Activated CD4-positive, alpha-beta memory T cell treated with anti-CD3 and anti-CD28 coated beads, Interleukin-2, amount 10 ng/mL, durations not matched to agents 7 days and 5 days (primary cell): ENCODE measurements around the gene CYBA. TPM values are rescaled to one million over a fixed set of nuclear protein-coding genes. Genes with fewer than 3 reads are reported as not detected.

Experiments
- CTCF ChIA-PET: fragments of 350-600 bp; sonication (Branson Sonifier 250); formaldehyde crosslinking; loops from one replicate; lab custom pipeline; 2021; ENCODE audit warnings: antibody characterized with exemption, inconsistent platforms; lab: Charles Lee
- POLR2A ChIA-PET: fragments of 350-600 bp; sonication (Branson Sonifier 250); formaldehyde crosslinking; loops from one replicate; lab custom pipeline; 2021; ENCODE audit warnings: antibody characterized with exemption; lab: Charles Lee
- DNase-seq: peaks from one replicate; pipeline ENCODE4 v3.0.0-alpha.2; 2020
- H3K27ac Mint-ChIP-seq: one replicate; pipeline ENCODE4 v1.8.0; 2021; ENCODE audit warnings: mild to moderate bottlenecking, mixed read lengths
- H3K27me3 Mint-ChIP-seq: one replicate; pipeline ENCODE4 v1.8.0; 2021; ENCODE audit warnings: mixed read lengths
- H3K36me3 Mint-ChIP-seq: one replicate; pipeline ENCODE4 v1.8.0; 2021; ENCODE audit warnings: low read depth, mixed read lengths
- H3K4me1 Mint-ChIP-seq: one replicate; pipeline ENCODE4 v1.8.0; 2021; ENCODE audit warnings: mixed read lengths
- H3K4me3 Mint-ChIP-seq: one replicate; pipeline ENCODE4 v1.8.0; 2021; ENCODE audit warnings: mild to moderate bottlenecking, mixed read lengths
- H3K9me3 Mint-ChIP-seq: one replicate; pipeline ENCODE4 v1.8.0; 2021; ENCODE audit warnings: mixed read lengths
- total RNA-seq, 2 experiments: library from RNA; stranded (reverse); gene quantifications; one replicate each; pipeline ENCODE4 v1.2.3, GENCODE V29; 2021

Gene CYBA
- total RNA-seq, result 100 to 1,000 TPM; 580 to 588 TPM

GRCh38 chr16:88650749-88651275 lies at the start of gene CYBA:
Gene CYBA, minus strand, starts transcription at chr16:88651053. Its CDS starts 40 bp downstream, at chr16:88651013.
- Mint-ChIP-seq H3K9me3 (no peaks in the 10 kb centered on the region), H3K27me3 (no peaks in the 10 kb centered on the region), H3K4me3 (peak within 1 kb of the TSS; percentile 90), H3K36me3 (peaks cover 30% of the 10 kb centered on the region), H3K27ac (peak within 1 kb of the TSS; percentile 96), H3K4me1 (peaks cover 26% of the 10 kb centered on the region)
- ChIA-PET POLR2A (interaction anchor here (1.0 to 4.3 kb wide), 12 partner anchors 8 to 130 kb away, joined by 3 to 38 read pairs (median 8); partner anchors contain the start of genes CTU2, IL17C and RNF166), CTCF (no interaction called here)
- DNase-seq, result peak; percentile 92

- H3K4me3 Mint-ChIP-seq, result peak overlapping the region; percentile 95
- peaks cover 63% of the 10 kb centered on the region for H3K4me1 Mint-ChIP-seq
- H3K27me3 Mint-ChIP-seq, result no peaks in the 10 kb centered on the region
- peak overlapping the region; percentile 98 for H3K27ac Mint-ChIP-seq
- no peaks in the 10 kb centered on the region for H3K9me3 Mint-ChIP-seq
- DNase-seq, result no peak
- ChIA-PET CTCF (interaction anchor here (0.5 to 5.6 kb wide), 5 partner anchors 9 to 81 kb away, joined by 3 to 26 read pairs (median 5); no protein-coding TSS in a partner anchor), POLR2A (interaction anchor here (0.9 to 8.1 kb wide), 18 partner anchors 8 to 129 kb away, joined by 3 to 91 read pairs (median 13); partner anchors contain the start of genes APRT, CDT1, CYBA and MVD)
- peaks cover 59% of the 10 kb centered on the region for H3K36me3 Mint-ChIP-seq
Measured at GRCh38 chr16:88700322-88700635, 49.4 kb upstream of the CYBA start.

- no peaks in the 10 kb centered on the region for H3K9me3 Mint-ChIP-seq
- H3K36me3 Mint-ChIP-seq, result peaks cover 58% of the 10 kb centered on the region
- ChIA-PET POLR2A (interaction anchor here (6.9 kb wide), 1 partner anchor 83 kb away, joined by 91 read pairs; the partner anchor contains the start of gene PIEZO1), CTCF (no interaction called here)
- H3K27ac Mint-ChIP-seq, result no peak overlapping the region
- H3K4me3 Mint-ChIP-seq, result no peak overlapping the region
- no peak for DNase-seq
- peaks cover 61% of the 10 kb centered on the region for H3K4me1 Mint-ChIP-seq
- H3K27me3 Mint-ChIP-seq, result no peaks in the 10 kb centered on the region
Measured at GRCh38 chr16:88699180-88699579, 48.3 kb upstream of the CYBA start.

GRCh38 chr16:88698646-88699045 lies 47.8 kb upstream of the CYBA start:
- Mint-ChIP-seq H3K27me3 (no peaks in the 10 kb centered on the region), H3K9me3 (no peaks in the 10 kb centered on the region), H3K27ac (peak overlapping the region; percentile 21), H3K36me3 (peaks cover 55% of the 10 kb centered on the region), H3K4me3 (no peak overlapping the region), H3K4me1 (peaks cover 60% of the 10 kb centered on the region)
- CTCF ChIA-PET, result interaction anchor here (0.8 kb wide), 1 partner anchor 39 kb away, joined by 3 read pairs; no protein-coding TSS in a partner anchor
- DNase-seq, result no peak
- POLR2A ChIA-PET, result interaction anchor here (1.7 kb wide), 1 partner anchor 11 kb away, joined by 4 read pairs; no protein-coding TSS in a partner anchor

GRCh38 chr16:88697831-88698615 lies 47.2 kb upstream of the CYBA start:
- Mint-ChIP-seq H3K27me3 (no peaks in the 10 kb centered on the region), H3K36me3 (peaks cover 51% of the 10 kb centered on the region), H3K4me3 (no peak overlapping the region), H3K4me1 (peaks cover 60% of the 10 kb centered on the region), H3K9me3 (no peaks in the 10 kb centered on the region), H3K27ac (peak overlapping the region; percentile 21)
- ChIA-PET POLR2A (interaction anchor here (1.7 kb wide), 1 partner anchor 11 kb away, joined by 4 read pairs; no protein-coding TSS in a partner anchor), CTCF (interaction anchor here (0.8 kb wide), 1 partner anchor 39 kb away, joined by 3 read pairs; no protein-coding TSS in a partner anchor)
- DNase-seq, result no peak

GRCh38 chr16:88697116-88697830 lies 46.4 kb upstream of the CYBA start:
- H3K4me1 Mint-ChIP-seq, result peaks cover 60% of the 10 kb centered on the region
- ChIA-PET POLR2A (interaction anchor here (1.2 to 1.7 kb wide), 2 partner anchors 10 to 12 kb away, joined by 3 to 4 read pairs; no protein-coding TSS in a partner anchor), CTCF (no interaction called here)
- no peak overlapping the region for H3K27ac Mint-ChIP-seq
- H3K9me3 Mint-ChIP-seq, result no peaks in the 10 kb centered on the region
- H3K4me3 Mint-ChIP-seq, result no peak overlapping the region
- no peaks in the 10 kb centered on the region for H3K27me3 Mint-ChIP-seq
- no peak for DNase-seq
- H3K36me3 Mint-ChIP-seq, result peaks cover 43% of the 10 kb centered on the region

- Mint-ChIP-seq H3K27me3 (no peaks in the 10 kb centered on the region), H3K9me3 (no peaks in the 10 kb centered on the region), H3K36me3 (peaks cover 35% of the 10 kb centered on the region), H3K4me1 (peaks cover 60% of the 10 kb centered on the region), H3K4me3 (no peak overlapping the region), H3K27ac (peak overlapping the region; percentile 16)
- POLR2A ChIA-PET, result interaction anchor here (0.7 to 1.2 kb wide), 2 partner anchors 11 to 24 kb away, joined by 3 read pairs; no protein-coding TSS in a partner anchor
- CTCF ChIA-PET, result no interaction called here
- no peak for DNase-seq
Measured at GRCh38 chr16:88696441-88696840, 45.6 kb upstream of the CYBA start.

- peaks cover 30% of the 10 kb centered on the region for H3K36me3 Mint-ChIP-seq
- peak overlapping the region; percentile 62 for H3K27ac Mint-ChIP-seq
- DNase-seq, result no peak
- CTCF ChIA-PET, result no interaction called here
- H3K4me3 Mint-ChIP-seq, result no peak overlapping the region
- peaks cover 62% of the 10 kb centered on the region for H3K4me1 Mint-ChIP-seq
- no peaks in the 10 kb centered on the region for H3K9me3 Mint-ChIP-seq
- POLR2A ChIA-PET, result interaction anchor here (0.8 kb wide), 1 partner anchor 115 kb away, joined by 3 read pairs; no protein-coding TSS in a partner anchor
- H3K27me3 Mint-ChIP-seq, result no peaks in the 10 kb centered on the region
Measured at GRCh38 chr16:88695753-88696152, 44.9 kb upstream of the CYBA start.

GRCh38 chr16:88695218-88695617 lies 44.4 kb upstream of the CYBA start:
- Mint-ChIP-seq H3K4me3 (no peak overlapping the region), H3K27me3 (no peaks in the 10 kb centered on the region), H3K4me1 (peaks cover 62% of the 10 kb centered on the region), H3K9me3 (no peaks in the 10 kb centered on the region), H3K27ac (peak overlapping the region; percentile 62), H3K36me3 (peaks cover 25% of the 10 kb centered on the region)
- DNase-seq, result no peak
- ChIA-PET CTCF (no interaction called here), POLR2A (interaction anchor here (0.8 kb wide), 1 partner anchor 115 kb away, joined by 3 read pairs; no protein-coding TSS in a partner anchor)

- POLR2A ChIA-PET, result interaction anchor here (0.7 to 5.8 kb wide), 2 partner anchors 8 to 118 kb away, joined by 3 to 77 read pairs; partner anchors contain the start of genes CTU2 and RNF166
- H3K27ac Mint-ChIP-seq, result peak overlapping the region; percentile 54
- CTCF ChIA-PET, result interaction anchor here (0.9 to 1.4 kb wide), 2 partner anchors 9 to 58 kb away, joined by 3 read pairs; no protein-coding TSS in a partner anchor
Measured at GRCh38 chr16:88694221-88695087, 43.6 kb upstream of the CYBA start.

GRCh38 chr16:88693420-88694177 lies 42.7 kb upstream of the CYBA start:
- POLR2A ChIA-PET, result interaction anchor here (0.7 to 5.8 kb wide), 3 partner anchors 9 to 119 kb away, joined by 3 to 77 read pairs (median 8); partner anchors contain the start of genes CTU2 and RNF166
- H3K36me3 Mint-ChIP-seq, result peaks cover 16% of the 10 kb centered on the region
- H3K9me3 Mint-ChIP-seq, result no peaks in the 10 kb centered on the region
- CTCF ChIA-PET, result interaction anchor here (0.9 to 1.4 kb wide), 2 partner anchors 8 to 57 kb away, joined by 3 read pairs; no protein-coding TSS in a partner anchor
- no peaks in the 10 kb centered on the region for H3K27me3 Mint-ChIP-seq
- DNase-seq, result no peak
- H3K4me3 Mint-ChIP-seq, result no peak overlapping the region
- H3K4me1 Mint-ChIP-seq, result peaks cover 62% of the 10 kb centered on the region
- H3K27ac Mint-ChIP-seq, result peak overlapping the region; percentile 44

More at GRCh38 chr16:88694221-88695087, 43.6 kb upstream of the CYBA start:
- Mint-ChIP-seq H3K36me3 (peaks cover 18% of the 10 kb centered on the region), H3K9me3 (no peaks in the 10 kb centered on the region), H3K27me3 (no peaks in the 10 kb centered on the region), H3K4me3 (no peak overlapping the region), H3K4me1 (peaks cover 60% of the 10 kb centered on the region)
- no peak for DNase-seq
